SHP77 (cell line): ENCODE results near the gene TRAPPC10.

Experiments
- DNase-seq, 2 experiments: peaks; one replicate each; lab custom pipeline; 2025; lab: John Stamatoyannopoulos, UW

Gene TRAPPC10

GRCh38 chr21:43983390-43983789 is 28.7 kb upstream of the TRAPPC10 start:
- DNase-seq = no peak

DNA sequence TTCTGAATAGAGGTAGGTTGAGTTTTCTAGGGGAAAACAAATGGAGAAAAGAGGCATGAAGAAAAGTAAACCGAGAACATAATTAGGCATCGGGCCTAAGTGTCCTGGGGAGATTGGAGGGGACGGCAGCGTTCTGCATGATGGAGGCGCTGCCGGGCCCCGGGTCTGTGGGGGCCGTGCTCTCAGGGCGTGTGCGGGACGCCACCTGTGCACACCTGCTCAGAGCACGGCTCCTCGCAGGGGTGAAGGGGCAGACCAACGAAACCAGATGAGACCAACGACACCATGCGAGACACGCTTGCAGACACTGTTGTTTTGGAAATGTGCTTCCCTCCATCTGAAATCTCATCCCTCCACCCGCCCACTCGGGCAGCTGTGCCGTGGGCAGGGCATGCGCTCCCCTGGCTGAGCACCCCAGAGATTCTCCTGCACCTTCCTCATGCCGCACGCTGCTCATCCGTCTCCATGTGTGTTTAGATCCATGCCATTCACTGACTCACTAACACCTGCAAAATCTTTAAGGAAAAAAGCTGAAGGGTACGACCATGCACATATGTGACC is 28.2 kb upstream of the TRAPPC10 start:
- DNase-seq = no peak

- DNase-seq = no peak
Measured at GRCh38 chr21:43984905-43985689, 27.0 kb upstream of the TRAPPC10 start.

GRCh38 chr21:43985690-43986251 is 26.3 kb upstream of the TRAPPC10 start:
- DNase-seq = no peak

DNA sequence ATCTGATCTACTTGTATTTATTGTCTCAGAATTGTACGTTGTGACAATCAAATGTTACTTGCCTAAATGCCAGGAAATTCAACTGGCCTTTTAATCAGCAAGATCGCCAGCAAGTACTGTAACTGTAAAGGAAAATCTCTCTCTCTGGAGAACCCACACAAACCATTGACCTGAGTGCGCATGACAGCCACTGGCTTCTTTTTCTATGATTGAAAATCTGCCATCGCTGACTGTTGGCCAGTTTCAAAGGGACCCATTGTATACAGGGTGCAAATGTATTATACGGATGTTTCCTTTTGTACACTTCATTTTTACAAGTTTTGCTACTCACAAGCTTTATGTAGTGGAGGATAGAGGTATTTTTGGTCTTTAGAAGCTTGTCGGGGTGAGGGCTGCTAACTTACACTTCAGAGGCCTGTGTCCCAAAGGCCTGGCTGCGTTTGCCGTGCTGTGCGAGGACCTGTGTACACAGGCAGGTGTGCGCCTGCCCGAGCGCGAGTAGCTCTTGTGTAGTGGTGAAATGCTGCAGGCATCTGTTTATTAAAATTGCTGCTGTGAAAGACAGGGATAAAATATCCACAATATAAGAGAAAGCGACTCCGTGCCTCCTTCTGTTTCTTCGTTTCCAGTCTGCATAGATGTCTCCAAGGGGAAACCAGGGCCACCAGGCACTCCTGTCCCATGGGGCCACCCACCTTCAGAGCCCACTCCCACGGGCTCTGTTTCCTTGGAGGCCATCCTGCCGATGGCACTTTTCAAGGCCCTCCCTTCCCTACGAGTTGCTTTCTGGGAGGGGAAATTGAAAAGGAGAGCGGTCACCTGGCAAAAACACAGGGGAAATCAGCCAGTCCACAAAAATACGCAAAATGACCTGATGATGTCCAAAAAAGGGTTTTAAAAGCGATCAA is 25.3 kb upstream of the TRAPPC10 start:
- DNase-seq = peak in 1 of 2 experiments; percentile 15

DNA sequence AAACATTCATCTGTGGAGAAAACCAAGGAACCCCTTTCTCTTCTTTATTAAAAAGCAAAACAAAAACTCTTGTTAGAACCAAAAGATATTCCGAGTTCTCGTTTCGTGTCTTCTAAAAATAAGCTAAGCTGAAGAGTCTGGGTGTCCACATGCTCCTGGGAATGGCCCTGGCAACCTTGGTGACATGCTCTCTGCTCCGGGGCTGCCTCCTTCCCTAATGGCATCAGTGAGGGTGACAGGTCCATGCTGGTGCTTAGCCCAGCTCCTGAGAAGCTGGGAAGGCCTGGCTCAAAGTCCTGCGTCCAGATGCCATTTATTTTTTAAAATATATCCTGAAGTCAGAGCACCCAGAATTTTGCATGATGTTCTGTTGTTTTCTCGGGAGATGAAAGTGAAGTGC is 24.6 kb upstream of the TRAPPC10 start:
- DNase-seq = no peak

DNA sequence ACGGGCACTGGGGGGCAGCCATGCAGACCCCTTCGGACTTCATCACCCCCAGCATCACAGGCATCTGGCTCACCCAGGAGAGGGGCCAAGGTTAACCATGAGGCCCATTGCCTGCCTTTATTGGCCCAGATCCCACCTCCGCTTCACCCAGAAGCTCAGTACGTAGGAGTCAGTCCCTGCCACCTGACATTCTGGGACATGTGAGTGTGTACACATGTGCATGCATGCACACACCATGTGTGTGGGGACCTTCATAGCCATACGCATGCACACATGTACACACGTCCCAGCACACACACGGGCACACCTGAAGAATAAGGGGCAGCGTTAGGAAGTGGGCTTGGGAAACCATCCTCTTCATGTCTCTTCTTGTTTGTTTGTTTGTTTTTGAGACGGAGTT is 24.1 kb upstream of the TRAPPC10 start:
- DNase-seq = no peak

GRCh38 chr21:43988506-43989230 is 23.4 kb upstream of the TRAPPC10 start:
- no peak for DNase-seq

DNA sequence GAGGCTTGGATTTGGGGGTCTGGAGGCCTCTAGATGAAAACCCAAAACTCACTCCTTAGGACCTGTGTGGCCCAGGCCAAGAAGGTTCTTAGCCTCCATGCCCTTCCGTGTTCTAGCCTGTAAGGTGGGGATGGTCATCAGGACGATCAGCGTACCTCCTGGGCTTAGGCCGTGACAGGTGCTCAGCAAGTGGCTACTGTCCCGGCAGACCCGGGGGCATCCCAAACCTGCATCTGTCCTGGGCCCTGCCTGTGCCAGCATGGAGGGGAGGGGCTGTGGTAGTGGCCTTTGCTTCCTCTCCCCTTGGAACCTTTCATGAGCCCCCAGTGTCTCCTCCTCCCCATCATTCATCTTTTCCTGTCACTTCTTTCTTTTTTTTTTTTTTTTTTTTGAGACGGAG is 22.7 kb upstream of the TRAPPC10 start:
- no peak for DNase-seq

GRCh38 chr21:43991447-43991991 is 20.6 kb upstream of the TRAPPC10 start:
- no peak for DNase-seq

- DNase-seq = no peak
Measured at GRCh38 chr21:43992121-43992520, 20.0 kb upstream of the TRAPPC10 start.

GRCh38 chr21:43993420-43993934 is 18.6 kb upstream of the TRAPPC10 start:
- no peak for DNase-seq

GRCh38 chr21:43994085-43994484 is 18.0 kb upstream of the TRAPPC10 start:
- DNase-seq = no peak

GRCh38 chr21:43994646-43995045 is 17.5 kb upstream of the TRAPPC10 start:
- DNase-seq = no peak

GRCh38 chr21:43995521-43996105 is 16.5 kb upstream of the TRAPPC10 start:
- DNase-seq = no peak

DNA sequence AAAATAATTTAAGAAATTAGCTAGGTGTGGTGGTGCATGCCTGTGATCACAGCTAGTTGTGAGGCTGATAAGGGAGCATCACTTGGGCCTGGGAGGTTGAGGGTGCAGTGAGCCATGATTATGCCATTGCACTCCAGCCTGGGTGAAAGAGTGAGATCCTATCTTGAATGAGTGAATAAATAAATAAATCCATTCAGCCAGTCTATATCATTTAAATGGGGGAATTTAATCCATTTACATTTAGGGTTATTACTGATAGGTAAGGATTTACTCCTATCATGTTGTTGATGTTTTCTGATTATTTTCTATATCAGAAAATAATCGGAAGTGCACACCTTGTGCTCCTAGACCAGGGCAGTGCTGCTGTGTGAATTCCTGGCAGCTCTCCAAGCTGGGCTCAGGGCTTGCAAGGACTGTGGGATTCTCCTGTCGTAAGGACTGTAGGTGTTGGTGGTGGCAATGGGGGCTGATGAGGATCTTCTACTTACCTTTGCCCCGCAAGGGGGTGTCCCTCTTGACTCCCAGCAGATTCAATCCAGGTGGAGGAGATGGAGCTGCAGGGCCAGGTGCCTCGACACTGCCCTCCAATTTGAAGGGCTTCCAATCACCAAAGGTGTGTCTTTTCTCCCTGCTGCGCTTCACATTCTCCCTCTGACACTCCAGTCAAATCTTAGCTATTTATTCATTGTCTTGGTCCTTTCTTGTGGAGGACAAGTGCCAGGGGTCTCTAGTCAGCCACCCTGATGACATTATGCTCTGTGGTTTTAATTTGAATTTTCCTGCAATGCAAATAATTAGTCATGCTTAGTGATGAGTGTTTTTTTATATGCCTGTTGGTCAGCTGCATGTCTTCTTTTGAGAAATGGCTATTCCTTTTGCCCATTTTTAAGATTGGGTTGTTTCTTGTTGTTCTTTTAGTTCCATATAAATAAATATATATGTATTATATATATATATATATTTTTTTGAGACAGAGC is 14.1 kb upstream of the TRAPPC10 start:
- DNase-seq = peak in 1 of 2 experiments; percentile 53

DNA sequence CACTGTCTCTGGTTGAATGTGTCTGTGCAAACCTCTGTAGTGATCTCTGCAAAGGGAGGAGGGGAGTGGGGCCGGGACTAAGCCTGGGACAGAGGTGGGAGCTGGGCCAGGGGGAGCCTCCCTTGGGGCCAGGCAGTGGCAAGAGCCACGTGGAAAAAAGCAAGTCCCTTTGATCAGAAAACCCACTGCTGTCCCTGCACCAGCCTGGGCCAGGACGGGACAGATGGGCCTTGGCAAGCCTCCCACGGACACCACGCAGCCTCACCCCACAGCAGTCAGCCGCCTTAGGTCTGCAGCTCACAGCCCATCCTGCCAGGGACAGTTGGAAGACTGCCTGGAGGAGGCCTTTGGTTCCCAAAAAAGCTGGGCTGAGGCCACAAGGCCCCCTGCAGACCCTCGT is 11.7 kb upstream of the TRAPPC10 start:
- no peak for DNase-seq

- no peak for DNase-seq
Measured at GRCh38 chr21:44002511-44002910, 9.6 kb upstream of the TRAPPC10 start.

GRCh38 chr21:44003307-44003966 is 8.7 kb upstream of the TRAPPC10 start:
- no peak for DNase-seq
